B cell (primary cell): Measurements from ENCODE around the gene CCDC9.

Source experiments
- CTCF ChIP-seq: fragments of 200-600 bp; IDR thresholded peaks from one replicate; pipeline ENCODE4 v1.8.0; 2022; ENCODE audit warnings: antibody characterized with exemption, mild to moderate bottlenecking
- EZH2 ChIP-seq: IDR thresholded peaks from 2 replicates; pipeline ENCODE4 v1.6.1; 2012; ENCODE audit warnings: borderline replicate concordance, low read depth, mild to moderate bottlenecking, moderate library complexity, low read length; ENCODE audit not compliant: insufficient read depth, poor library complexity, severe bottlenecking

DNA sequence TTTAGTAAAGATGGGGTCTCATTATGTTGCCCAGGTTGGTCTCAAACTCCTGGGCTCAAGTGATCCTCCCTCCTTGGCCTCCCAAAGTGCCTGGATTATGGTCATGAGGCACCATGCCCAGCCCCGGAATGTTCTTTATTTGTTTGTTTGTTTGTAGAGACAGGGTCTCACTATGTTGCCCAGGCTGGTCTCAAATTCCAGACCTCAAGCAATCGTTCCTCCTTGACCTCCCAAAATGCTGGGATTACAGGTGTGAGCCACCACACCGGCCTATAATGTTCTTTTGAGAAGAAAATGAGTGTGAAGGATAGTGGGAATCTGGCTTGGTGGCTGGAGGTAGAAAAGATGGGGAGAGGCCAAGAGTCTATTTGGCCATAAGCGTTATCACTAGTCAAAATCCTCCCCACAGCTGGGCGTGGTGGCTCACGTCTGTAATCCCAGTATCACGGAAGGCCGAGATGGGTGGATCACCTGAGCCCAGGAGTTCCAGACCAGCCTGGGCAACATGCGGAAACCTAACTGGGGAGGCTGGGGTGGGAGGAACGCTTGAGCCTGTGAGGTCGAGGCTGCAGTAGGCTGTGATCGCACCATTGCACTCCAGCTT is 20.2 kb upstream of the CCDC9 start:
- TF ChIP-seq CTCF (no peak), EZH2 (no peak)
